HEK293 (cell line): ENCODE results near the gene TBC1D5.
A peak's percentile ranks its signal among the peaks of the same experiment; 100 is the strongest.

Experiments used
- CTCF ChIA-PET: fragments of 350-600 bp; formaldehyde crosslinking; extraction: SDS; loops from one replicate; lab custom pipeline; 2021; ENCODE audit warnings: antibody characterized with exemption; lab: Yijun Ruan, JAX
- POLR2A ChIA-PET: fragments of 300-600 bp; formaldehyde crosslinking; extraction: SDS; loops from one replicate; lab custom pipeline; 2020; ENCODE audit warnings: antibody characterized with exemption, inconsistent platforms; lab: Yijun Ruan, JAX
- H3K27ac ChIP-seq: fragments of 200-500 bp; sonication (Bioruptor generic); 2 replicates; pipeline ENCODE4 v1.5.1; 2014; ENCODE audit warnings: low read depth, low read length, control low read depth, inconsistent platforms; ENCODE audit errors: extremely low read depth
- H3K36me3 ChIP-seq, 2 experiments: fragments of 200-500 bp in 1 of 2; sonication (Bioruptor generic) in 1 of 2; 1 replicate in 1 of 2; 2 replicates in 1 of 2; pipeline ENCODE4 v1.5.1; 2014 to 2017; ENCODE audit warnings: inconsistent platforms in 2 of 2, low read length in 2 of 2; ENCODE audit not compliant: control insufficient read depth in 2 of 2, insufficient read depth in 1 of 2
- H3K4me1 ChIP-seq: fragments of 200-500 bp; sonication (Bioruptor generic); 2 replicates; pipeline ENCODE4 v1.5.1; 2014; ENCODE audit warnings: mild to moderate bottlenecking, low read length, inconsistent platforms; ENCODE audit not compliant: control insufficient read depth, insufficient read depth
- H3K4me3 ChIP-seq: 2 replicates; pipeline ENCODE4 v1.5.1; 2011; ENCODE audit warnings: low read depth, mild to moderate bottlenecking, control low read depth, low read length, moderate library complexity
- H3K9me3 ChIP-seq: fragments of 200-500 bp; sonication (Bioruptor generic); 2 replicates; pipeline ENCODE4 v1.5.1; 2014; ENCODE audit warnings: low read depth, low read length, inconsistent platforms; ENCODE audit not compliant: control insufficient read depth, insufficient read depth
- GFI1B ChIP-seq: fragments of 450-650 bp; formaldehyde crosslinking; IDR thresholded peaks from 2 replicates; pipeline ENCODE4 v1.5.1; 2016; ENCODE audit warnings: missing biosample characterization, missing genetic modification characterization
- GLI4 ChIP-seq: fragments of 450-650 bp; formaldehyde crosslinking; IDR thresholded peaks from 2 replicates; pipeline ENCODE4 v1.5.1; 2016; ENCODE audit warnings: missing biosample characterization, missing genetic modification characterization
- INSM2 ChIP-seq: fragments of 450-650 bp; formaldehyde crosslinking; IDR thresholded peaks from 2 replicates; pipeline ENCODE4 v1.5.1; 2016; ENCODE audit warnings: missing biosample characterization, missing genetic modification characterization
- MYNN ChIP-seq: fragments of 450-650 bp; formaldehyde crosslinking; IDR thresholded peaks from 2 replicates; pipeline ENCODE4 v1.5.1; 2016; ENCODE audit warnings: missing biosample characterization, missing genetic modification characterization, borderline replicate concordance
- MZF1 ChIP-seq: fragments of 450-650 bp; formaldehyde crosslinking; IDR thresholded peaks from 2 replicates; pipeline ENCODE4 v1.5.1; 2017; ENCODE audit warnings: missing biosample characterization, missing genetic modification characterization, borderline replicate concordance
- OVOL3 ChIP-seq: fragments of 450-650 bp; formaldehyde crosslinking; IDR thresholded peaks from 2 replicates; pipeline ENCODE4 v1.5.1; 2016; ENCODE audit warnings: missing biosample characterization, missing genetic modification characterization
- REPIN1 ChIP-seq: fragments of 450-650 bp; formaldehyde crosslinking; IDR thresholded peaks from 2 replicates; pipeline ENCODE4 v1.5.1; 2017; ENCODE audit warnings: missing biosample characterization, missing genetic modification characterization, low read depth
- SALL2 ChIP-seq: fragments of 450-650 bp; formaldehyde crosslinking; IDR thresholded peaks from 2 replicates; pipeline ENCODE4 v1.5.0; 2017; ENCODE audit warnings: missing biosample characterization, mild to moderate bottlenecking, missing genetic modification characterization, borderline replicate concordance
- ZBTB44 ChIP-seq: fragments of 450-650 bp; IDR thresholded peaks from 2 replicates; pipeline ENCODE4 v1.5.1; 2018; ENCODE audit warnings: missing biosample characterization, mild to moderate bottlenecking, missing genetic modification characterization
- ZNF175 ChIP-seq: fragments of 450-650 bp; formaldehyde crosslinking; IDR thresholded peaks from 2 replicates; pipeline ENCODE4 v1.5.1; 2016; ENCODE audit warnings: missing biosample characterization, missing genetic modification characterization
- ZNF18 ChIP-seq: fragments of 450-650 bp; formaldehyde crosslinking; IDR thresholded peaks from 2 replicates; pipeline ENCODE4 v1.5.1; 2016; ENCODE audit warnings: missing biosample characterization, missing genetic modification characterization
- ZNF335 ChIP-seq: fragments of 450-650 bp; formaldehyde crosslinking; conservative IDR thresholded peaks from 2 replicates; pipeline ENCODE4 v1.5.1; 2016; ENCODE audit warnings: missing biosample characterization, missing genetic modification characterization
- ZNF514 ChIP-seq: fragments of 450-650 bp; formaldehyde crosslinking; IDR thresholded peaks from 2 replicates; pipeline ENCODE4 v1.5.1; 2016; ENCODE audit warnings: missing biosample characterization, missing genetic modification characterization
- ZNF521 ChIP-seq: fragments of 450-650 bp; formaldehyde crosslinking; IDR thresholded peaks from 2 replicates; pipeline ENCODE4 v1.5.1; 2017; ENCODE audit warnings: missing biosample characterization, mild to moderate bottlenecking, missing genetic modification characterization
- ZNF549 ChIP-seq: fragments of 450-650 bp; IDR thresholded peaks from 2 replicates; pipeline ENCODE4 v1.5.1; 2018; ENCODE audit warnings: missing biosample characterization, missing genetic modification characterization, mild to moderate bottlenecking, inconsistent platforms, moderate library complexity
- ZNF621 ChIP-seq: fragments of 450-650 bp; formaldehyde crosslinking; IDR thresholded peaks from 2 replicates; pipeline ENCODE4 v1.5.1; 2017; ENCODE audit warnings: missing biosample characterization, missing genetic modification characterization
- ZSCAN4 ChIP-seq: fragments of 450-650 bp; formaldehyde crosslinking; IDR thresholded peaks from 2 replicates; pipeline ENCODE4 v1.5.1; 2017; ENCODE audit warnings: missing biosample characterization, missing genetic modification characterization

The TBC1D5 gene

DNA sequence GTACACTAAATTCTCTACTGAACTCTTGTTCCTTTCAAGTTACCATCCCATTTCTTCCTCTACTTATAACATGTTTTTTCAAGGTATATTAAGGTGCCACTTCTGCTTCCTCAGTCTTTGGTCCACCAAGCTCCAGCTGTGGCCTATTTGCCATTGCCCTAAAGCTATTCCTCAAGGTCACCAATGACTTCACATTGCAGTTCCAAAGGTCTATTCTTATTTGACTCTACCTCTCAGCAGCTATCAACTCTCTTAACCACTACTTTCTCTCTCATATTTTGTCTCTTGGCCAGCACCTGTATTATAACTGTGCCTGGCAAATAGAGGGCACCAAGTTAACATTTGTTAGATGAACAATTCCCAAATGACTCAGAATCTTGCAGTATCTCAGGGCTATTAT, 503.0 kb downstream of the TBC1D5 start (continued):
- TF ChIP-seq INSM2, result no peak

DNA sequence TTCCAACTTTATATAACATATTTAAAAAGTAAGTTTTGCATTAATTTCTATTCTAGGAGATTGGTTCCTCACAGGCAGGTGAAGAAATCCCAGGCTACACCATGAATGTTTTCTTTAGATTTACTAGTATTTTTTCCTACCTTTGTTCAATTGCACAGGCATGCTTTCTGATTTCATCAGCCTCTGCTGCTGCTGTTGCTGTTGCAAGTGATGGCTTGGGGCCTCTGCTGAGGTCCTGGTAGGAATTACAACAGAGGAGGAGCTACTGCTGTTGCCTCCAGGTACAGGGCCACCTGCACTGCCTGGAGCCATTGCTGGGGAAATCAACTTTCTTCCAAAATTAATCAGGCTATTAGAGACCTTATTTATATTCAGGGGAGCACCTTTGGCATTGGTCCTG, 504.4 kb downstream of the TBC1D5 start:
- TF ChIP-seq ZNF335 (peak; percentile 69), GLI4 (tag by site-specific recombination) (no peak), GFI1B (tag by site-specific recombination) (no peak), ZBTB44 (peak; percentile 34; the same call in 1 of the 2 replicates), ZNF521 (tag by site-specific recombination) (no peak)
- CTCF ChIA-PET, result no interaction called here
- no peaks in the 10 kb centered on the region for H3K36me3 ChIP-seq

GRCh38 chr3:17235310-17235709, 507.1 kb downstream of the TBC1D5 start:
- Histone ChIP-seq H3K4me3 (no peak overlapping the region), H3K36me3 (no peaks in the 10 kb centered on the region), H3K4me1 (no peaks in the 10 kb centered on the region), H3K9me3 (no peaks in the 10 kb centered on the region), H3K27ac (no peak overlapping the region)
- POLR2A ChIA-PET, result no interaction called here
- CTCF ChIA-PET, result interaction anchor here (1.1 to 4.1 kb wide), 2 partner anchors 634 to 646 kb away, joined by 3 to 59 read pairs; no protein-coding TSS in a partner anchor
- no peak for TF ChIP-seq ZSCAN4 (tag by site-specific recombination)
- no peak for TF ChIP-seq MZF1 (tag by site-specific recombination)
- no peak for TF ChIP-seq ZNF549 (tag by site-specific recombination)
- TF ChIP-seq ZNF514, result no peak
- TF ChIP-seq MYNN, result no peak
- TF ChIP-seq REPIN1 (tag by site-specific recombination), result no peak
- no peak for TF ChIP-seq ZNF18 (tag by site-specific recombination)
- TF ChIP-seq SALL2 (tag by site-specific recombination), result no peak
- no peak for TF ChIP-seq ZNF621
- no peak for TF ChIP-seq OVOL3 (tag by site-specific recombination)
- no peak for TF ChIP-seq ZNF175 (tag by site-specific recombination)

More for the DNA sequence above, 504.4 kb downstream of the TBC1D5 start:
- POLR2A ChIA-PET, result no interaction called here
- no peak overlapping the region for H3K4me3 ChIP-seq
- no peak overlapping the region for H3K27ac ChIP-seq
- no peaks in the 10 kb centered on the region for H3K9me3 ChIP-seq
- no peaks in the 10 kb centered on the region for H3K4me1 ChIP-seq
